SK-N-SH (cell line): ENCODE measurements around the gene MSH2.

Experiments used
- CTCF ChIP-seq: fragments of 200-600 bp; sonication (generic); IDR thresholded peaks from 2 replicates; pipeline ENCODE4 v1.6.1; 2017; ENCODE audit warnings: antibody characterized with exemption, mild to moderate bottlenecking, moderate library complexity
- EP300 ChIP-seq, 2 experiments: IDR thresholded peaks; 2 replicates each; pipeline versions ENCODE4 v1.4.0 to v1.6.1; 2012; ENCODE audit warnings: borderline replicate concordance in 1 of 2, low read depth in 1 of 2, low read length in 1 of 2
- EZH2phosphoT487 ChIP-seq: fragments of 200-600 bp; sonication (generic); IDR thresholded peaks from 2 replicates; pipeline ENCODE4 v1.6.1; 2017; ENCODE audit warnings: low read depth, mixed run types, mild to moderate bottlenecking, antibody characterized with exemption, moderate library complexity, borderline replicate concordance
- FOSL2 ChIP-seq: IDR thresholded peaks from 2 replicates; pipeline ENCODE4 v1.4.0; 2012; ENCODE audit warnings: low read depth, mild to moderate bottlenecking, moderate library complexity, borderline replicate concordance
- GABPA ChIP-seq: IDR thresholded peaks from 2 replicates; pipeline ENCODE4 v1.4.0; 2012; ENCODE audit warnings: low read depth, mild to moderate bottlenecking
- GATA2 ChIP-seq: sonication (generic); formaldehyde crosslinking; IDR thresholded peaks from 2 replicates; pipeline ENCODE4 v1.5.0; 2020; ENCODE audit warnings: mild to moderate bottlenecking, missing genetic modification reagents
- NRF1 ChIP-seq: IDR thresholded peaks from 2 replicates; pipeline ENCODE4 v1.6.1; 2012; ENCODE audit warnings: low read depth, mild to moderate bottlenecking, low read length
- POLR2AphosphoS5 ChIP-seq: IDR thresholded peaks from 2 replicates; pipeline ENCODE4 v1.6.1; 2012; ENCODE audit warnings: low read depth, low read length
- RAD21 ChIP-seq: IDR thresholded peaks from 2 replicates; pipeline ENCODE4 v1.6.1; 2012; ENCODE audit warnings: mild to moderate bottlenecking, low read length
- RCOR1 ChIP-seq: fragments of 150-350 bp; IDR thresholded peaks from 2 replicates; pipeline ENCODE4 v1.6.1; 2017; ENCODE audit warnings: antibody characterized with exemption, low read length
- RFX5 ChIP-seq: IDR thresholded peaks from 2 replicates; pipeline ENCODE4 v1.6.1; 2012; ENCODE audit warnings: mild to moderate bottlenecking, improper control_type of control experiment, low read length
- SMC3 ChIP-seq: IDR thresholded peaks from 2 replicates; pipeline ENCODE4 v1.6.1; 2012; ENCODE audit warnings: low read depth, low read length, improper control_type of control experiment
- TCF12 ChIP-seq: IDR thresholded peaks from 2 replicates; pipeline ENCODE4 v1.4.0; 2012
- USF2 ChIP-seq: fragments of 150-350 bp; IDR thresholded peaks from 2 replicates; pipeline ENCODE4 v1.6.1; 2017; ENCODE audit warnings: antibody characterized with exemption, low read length, low read depth, borderline replicate concordance

- TF ChIP-seq CTCF (no peak), FOSL2 (no peak), EP300 (IDR thresholded peaks at IDR 0.05; ENCODE audit: borderline replicate concordance in 1 of 2, low read depth in 1 of 2, low read length in 1 of 2) (no peak), RFX5 (no peak), NRF1 (no peak), POLR2AphosphoS5 (no peak), SMC3 (no peak), GABPA (no peak), EZH2phosphoT487 (no peak), USF2 (no peak), GATA2 (CRISPR knock-in tag) (no peak), RAD21 (no peak), RCOR1 (no peak), TCF12 (no peak)
These were observed 87.5 kb downstream of the MSH2 start for GRCh38 chr2:47490406-47490805.
